ENCODE results near the gene ALOX15B. TPM values are rescaled to one million over a fixed set of nuclear protein-coding genes. Genes with fewer than 3 reads are reported as not detected.
A peak's percentile ranks its signal among the peaks of the same experiment; 100 is the strongest.

ALOX15B gene
- total and polyA plus RNA-seq, 9 of the 15 experiments (the other 6 are each of a cell fraction or from before 2014, with no cell fraction given): 0.04 TPM; not detected in 8

DNA sequence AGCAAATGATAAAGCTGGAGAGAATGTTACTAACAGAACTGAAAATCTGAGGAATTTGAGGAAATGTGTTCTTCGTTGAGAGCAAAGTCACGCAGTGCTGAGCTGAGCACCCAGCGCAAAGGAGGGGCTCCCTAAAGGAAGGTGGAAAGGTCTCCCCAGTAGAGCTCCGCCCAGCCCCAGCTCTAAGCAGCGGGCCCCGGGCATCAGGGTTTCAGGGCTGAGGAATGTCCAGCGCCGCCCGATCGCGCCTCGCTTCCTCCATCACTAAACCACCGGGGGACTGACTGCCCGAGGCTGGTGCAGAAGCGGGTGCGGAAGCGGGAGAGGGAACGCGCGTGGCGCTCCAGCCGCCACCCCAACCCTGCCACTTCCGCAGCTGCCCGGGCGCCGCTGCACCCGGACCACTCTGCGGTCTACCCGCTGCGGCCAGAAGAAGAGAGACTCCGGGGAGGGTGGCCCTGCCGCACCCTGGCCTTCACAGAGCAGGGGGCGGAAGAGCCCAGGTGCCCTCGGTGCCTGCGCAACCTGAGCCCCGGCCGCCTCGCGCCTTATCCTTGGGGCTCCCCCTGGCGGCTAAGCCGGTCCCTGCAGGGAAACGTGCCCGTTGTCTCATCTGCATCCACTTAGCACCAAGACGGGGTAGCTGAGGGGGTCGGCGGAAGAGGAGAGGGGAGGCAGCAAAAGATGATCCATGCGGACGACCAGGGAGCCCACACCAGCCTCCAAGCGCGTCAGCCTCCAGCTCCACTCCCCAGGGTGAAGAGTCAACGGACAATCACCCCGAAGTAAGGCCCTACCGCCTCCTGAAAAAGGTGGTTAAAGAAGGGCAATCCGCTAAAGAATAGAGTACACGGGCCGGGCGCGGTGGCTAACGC lies 48.8 kb upstream of the ALOX15B start (continued):
- TF ChIP-seq POU5F1 (IDR thresholded peaks at IDR 0.05; ENCODE audit: borderline replicate concordance, low read depth, low read length, partially characterized antibody) (no peak), L3MBTL2 (IDR thresholded peaks at IDR 0.05) (peak; percentile 80), HCFC1 (IDR thresholded peaks at IDR 0.05; ENCODE audit: low read depth, low read length) (no peak), CTBP1 (IDR thresholded peaks at IDR 0.05; ENCODE audit: borderline replicate concordance) (peak; percentile 62; the same call in 1 of the 2 replicates), ZNF668 (CRISPR knock-in tag; IDR thresholded peaks at IDR 0.05) (no peak), ZFP36 (IDR thresholded peaks at IDR 0.05; ENCODE audit: low read depth, low read length, partially characterized antibody) (no peak), NFATC3 (IDR thresholded peaks at IDR 0.05) (no peak), KLF10 (CRISPR knock-in tag; IDR thresholded peaks at IDR 0.05) (no peak), PTBP1 (IDR thresholded peaks at IDR 0.05; ENCODE audit: low read depth, low read length) (no peak), ZNF311 (CRISPR knock-in tag; IDR thresholded peaks at IDR 0.05) (no peak)
- TF ChIP-seq, protein P1, sequence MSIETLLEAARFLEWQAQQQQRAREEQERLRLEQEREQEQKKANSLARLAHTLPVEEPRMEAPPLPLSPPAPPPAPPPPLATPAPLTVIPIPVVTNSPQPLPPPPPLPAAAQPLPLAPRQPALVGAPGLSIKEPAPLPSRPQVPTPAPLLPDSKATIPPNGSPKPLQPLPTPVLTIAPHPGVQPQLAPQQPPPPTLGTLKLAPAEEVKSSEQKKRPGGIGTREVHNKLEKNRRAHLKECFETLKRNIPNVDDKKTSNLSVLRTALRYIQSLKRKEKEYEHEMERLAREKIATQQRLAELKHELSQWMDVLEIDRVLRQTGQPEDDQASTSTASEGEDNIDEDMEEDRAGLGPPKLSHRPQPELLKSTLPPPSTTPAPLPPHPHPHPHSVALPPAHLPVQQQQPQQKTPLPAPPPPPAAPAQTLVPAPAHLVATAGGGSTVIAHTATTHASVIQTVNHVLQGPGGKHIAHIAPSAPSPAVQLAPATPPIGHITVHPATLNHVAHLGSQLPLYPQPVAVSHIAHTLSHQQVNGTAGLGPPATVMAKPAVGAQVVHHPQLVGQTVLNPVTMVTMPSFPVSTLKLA (conservative IDR thresholded peaks at IDR 0.05): no peak
- TF ChIP-seq, protein P2, sequence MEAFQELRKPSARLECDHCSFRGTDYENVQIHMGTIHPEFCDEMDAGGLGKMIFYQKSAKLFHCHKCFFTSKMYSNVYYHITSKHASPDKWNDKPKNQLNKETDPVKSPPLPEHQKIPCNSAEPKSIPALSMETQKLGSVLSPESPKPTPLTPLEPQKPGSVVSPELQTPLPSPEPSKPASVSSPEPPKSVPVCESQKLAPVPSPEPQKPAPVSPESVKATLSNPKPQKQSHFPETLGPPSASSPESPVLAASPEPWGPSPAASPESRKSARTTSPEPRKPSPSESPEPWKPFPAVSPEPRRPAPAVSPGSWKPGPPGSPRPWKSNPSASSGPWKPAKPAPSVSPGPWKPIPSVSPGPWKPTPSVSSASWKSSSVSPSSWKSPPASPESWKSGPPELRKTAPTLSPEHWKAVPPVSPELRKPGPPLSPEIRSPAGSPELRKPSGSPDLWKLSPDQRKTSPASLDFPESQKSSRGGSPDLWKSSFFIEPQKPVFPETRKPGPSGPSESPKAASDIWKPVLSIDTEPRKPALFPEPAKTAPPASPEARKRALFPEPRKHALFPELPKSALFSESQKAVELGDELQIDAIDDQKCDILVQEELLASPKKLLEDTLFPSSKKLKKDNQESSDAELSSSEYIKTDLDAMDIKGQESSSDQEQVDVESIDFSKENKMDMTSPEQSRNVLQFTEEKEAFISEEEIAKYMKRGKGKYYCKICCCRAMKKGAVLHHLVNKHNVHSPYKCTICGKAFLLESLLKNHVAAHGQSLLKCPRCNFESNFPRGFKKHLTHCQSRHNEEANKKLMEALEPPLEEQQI (IDR thresholded peaks at IDR 0.05): no peak
- TF ChIP-seq, protein P3, sequence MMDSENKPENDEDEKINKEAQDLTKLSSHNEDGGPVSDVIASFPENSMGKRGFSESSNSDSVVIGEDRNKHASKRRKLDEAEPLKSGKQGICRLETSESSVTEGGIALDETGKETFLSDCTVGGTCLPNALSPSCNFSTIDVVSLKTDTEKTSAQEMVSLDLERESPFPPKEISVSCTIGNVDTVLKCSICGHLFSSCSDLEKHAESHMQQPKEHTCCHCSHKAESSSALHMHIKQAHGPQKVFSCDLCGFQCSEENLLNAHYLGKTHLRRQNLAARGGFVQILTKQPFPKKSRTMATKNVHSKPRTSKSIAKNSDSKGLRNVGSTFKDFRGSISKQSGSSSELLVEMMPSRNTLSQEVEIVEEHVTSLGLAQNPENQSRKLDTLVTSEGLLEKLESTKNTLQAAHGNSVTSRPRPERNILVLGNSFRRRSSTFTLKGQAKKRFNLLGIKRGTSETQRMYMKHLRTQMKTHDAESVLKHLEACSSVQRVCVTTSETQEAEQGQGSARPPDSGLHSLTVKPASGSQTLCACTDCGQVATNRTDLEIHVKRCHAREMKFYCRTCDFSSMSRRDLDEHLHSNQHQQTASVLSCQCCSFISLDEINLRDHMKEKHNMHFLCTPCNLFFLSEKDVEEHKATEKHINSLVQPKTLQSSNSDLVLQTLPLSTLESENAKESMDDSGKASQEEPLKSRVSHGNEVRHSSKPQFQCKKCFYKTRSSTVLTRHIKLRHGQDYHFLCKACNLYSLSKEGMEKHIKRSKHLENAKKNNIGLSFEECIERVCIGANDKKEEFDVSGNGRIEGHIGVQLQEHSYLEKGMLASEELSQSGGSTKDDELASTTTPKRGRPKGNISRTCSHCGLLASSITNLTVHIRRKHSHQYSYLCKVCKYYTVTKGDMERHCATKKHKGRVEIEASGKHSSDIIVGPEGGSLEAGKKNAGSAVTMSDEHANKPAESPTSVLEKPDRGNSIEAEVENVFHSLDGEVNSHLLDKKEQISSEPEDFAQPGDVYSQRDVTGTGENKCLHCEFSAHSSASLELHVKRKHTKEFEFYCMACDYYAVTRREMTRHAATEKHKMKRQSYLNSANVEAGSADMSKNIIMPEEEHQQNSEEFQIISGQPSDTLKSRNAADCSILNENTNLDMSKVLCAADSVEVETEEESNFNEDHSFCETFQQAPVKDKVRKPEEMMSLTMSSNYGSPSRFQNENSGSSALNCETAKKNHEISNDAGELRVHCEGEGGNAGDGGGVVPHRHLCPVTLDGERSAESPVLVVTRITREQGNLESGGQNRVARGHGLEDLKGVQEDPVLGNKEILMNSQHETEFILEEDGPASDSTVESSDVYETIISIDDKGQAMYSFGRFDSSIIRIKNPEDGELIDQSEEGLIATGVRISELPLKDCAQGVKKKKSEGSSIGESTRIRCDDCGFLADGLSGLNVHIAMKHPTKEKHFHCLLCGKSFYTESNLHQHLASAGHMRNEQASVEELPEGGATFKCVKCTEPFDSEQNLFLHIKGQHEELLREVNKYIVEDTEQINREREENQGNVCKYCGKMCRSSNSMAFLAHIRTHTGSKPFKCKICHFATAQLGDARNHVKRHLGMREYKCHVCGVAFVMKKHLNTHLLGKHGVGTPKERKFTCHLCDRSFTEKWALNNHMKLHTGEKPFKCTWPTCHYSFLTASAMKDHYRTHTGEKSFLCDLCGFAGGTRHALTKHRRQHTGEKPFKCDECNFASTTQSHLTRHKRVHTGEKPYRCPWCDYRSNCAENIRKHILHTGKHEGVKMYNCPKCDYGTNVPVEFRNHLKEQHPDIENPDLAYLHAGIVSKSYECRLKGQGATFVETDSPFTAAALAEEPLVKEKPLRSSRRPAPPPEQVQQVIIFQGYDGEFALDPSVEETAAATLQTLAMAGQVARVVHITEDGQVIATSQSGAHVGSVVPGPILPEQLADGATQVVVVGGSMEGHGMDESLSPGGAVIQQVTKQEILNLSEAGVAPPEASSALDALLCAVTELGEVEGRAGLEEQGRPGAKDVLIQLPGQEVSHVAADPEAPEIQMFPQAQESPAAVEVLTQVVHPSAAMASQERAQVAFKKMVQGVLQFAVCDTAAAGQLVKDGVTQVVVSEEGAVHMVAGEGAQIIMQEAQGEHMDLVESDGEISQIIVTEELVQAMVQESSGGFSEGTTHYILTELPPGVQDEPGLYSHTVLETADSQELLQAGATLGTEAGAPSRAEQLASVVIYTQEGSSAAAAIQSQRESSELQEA (IDR thresholded peaks at IDR 0.05; ENCODE audit: low read depth): no peak
